ENCODE results near the gene CALML5. TPM values are rescaled to one million over a fixed set of nuclear protein-coding genes. Genes with fewer than 3 reads are reported as not detected.

CALML5 gene
- total RNA-seq, 2 donors from 2014 or later = not detected

GRCh38 chr10:5534880-5535856 lies 35.8 kb upstream of the CALML5 start:
- ATAC-seq (peak; percentile 51 to 85), DNase-seq (no peak)
- intact Hi-C loops (cut with DNase I) = no loop called here

- DNase-seq = no peak
- intact Hi-C loops (cut with DNase I) = no loop called here
- peak; percentile 24 to 35 for ATAC-seq
These were observed 34.9 kb upstream of the CALML5 start for GRCh38 chr10:5534051-5534821.

- intact Hi-C loops (cut with DNase I) = no loop called here
- DNase-seq (no peak), ATAC-seq (no peak)
These were observed 33.8 kb upstream of the CALML5 start for GRCh38 chr10:5533098-5533731.

- ATAC-seq = no peak
- no peak for DNase-seq
- intact Hi-C loops (cut with DNase I) = no loop called here
These were observed 33.3 kb upstream of the CALML5 start for GRCh38 chr10:5532618-5533097.

- ATAC-seq = no peak
- intact Hi-C loops (cut with DNase I) = no loop called here
- DNase-seq = no peak
These were observed 32.9 kb upstream of the CALML5 start for GRCh38 chr10:5532307-5532605.

- DNase-seq = no peak
- intact Hi-C loops (cut with DNase I) = no loop called here
- ATAC-seq = no peak
These were observed 32.4 kb upstream of the CALML5 start for GRCh38 chr10:5531558-5532306.

- no peak for DNase-seq
- intact Hi-C loops (cut with DNase I) = no loop called here
- no peak for ATAC-seq
These were observed 31.6 kb upstream of the CALML5 start for GRCh38 chr10:5530846-5531557.

GRCh38 chr10:5530412-5530806 lies 31.0 kb upstream of the CALML5 start:
- ATAC-seq (no peak), DNase-seq (no peak)
- intact Hi-C loops (cut with DNase I) = no loop called here

GRCh38 chr10:5529702-5530411 lies 30.5 kb upstream of the CALML5 start:
- ATAC-seq = no peak
- no peak for DNase-seq
- intact Hi-C loops (cut with DNase I) = no loop called here

- DNase-seq (no peak), ATAC-seq (no peak)
- intact Hi-C loops (cut with DNase I) = no loop called here
These were observed 29.8 kb upstream of the CALML5 start for GRCh38 chr10:5528989-5529701.

- ATAC-seq (no peak), DNase-seq (no peak)
- intact Hi-C loops (cut with DNase I) = no loop called here
These were observed 28.2 kb upstream of the CALML5 start for GRCh38 chr10:5527332-5528200.

GRCh38 chr10:5526691-5527331 lies 27.4 kb upstream of the CALML5 start:
- DNase-seq (no peak), ATAC-seq (no peak)
- intact Hi-C loops (cut with DNase I) = no loop called here

GRCh38 chr10:5525561-5526341 lies 26.4 kb upstream of the CALML5 start:
- DNase-seq = no peak
- intact Hi-C loops (cut with DNase I) = no loop called here
- ATAC-seq = peak in 1 of 2 donors; percentile 74

GRCh38 chr10:5524641-5525560 lies 25.5 kb upstream of the CALML5 start, which contains the start of gene CALML3:
CALML3 (plus strand) TSS chr10:5524961; CDS start chr10:5525086, 125 bp downstream.
- DNase-seq (no peak), ATAC-seq (no peak)
- intact Hi-C loops (cut with DNase I) = no loop called here
